ENCODE measurements around the gene SUGP2.

DNA sequence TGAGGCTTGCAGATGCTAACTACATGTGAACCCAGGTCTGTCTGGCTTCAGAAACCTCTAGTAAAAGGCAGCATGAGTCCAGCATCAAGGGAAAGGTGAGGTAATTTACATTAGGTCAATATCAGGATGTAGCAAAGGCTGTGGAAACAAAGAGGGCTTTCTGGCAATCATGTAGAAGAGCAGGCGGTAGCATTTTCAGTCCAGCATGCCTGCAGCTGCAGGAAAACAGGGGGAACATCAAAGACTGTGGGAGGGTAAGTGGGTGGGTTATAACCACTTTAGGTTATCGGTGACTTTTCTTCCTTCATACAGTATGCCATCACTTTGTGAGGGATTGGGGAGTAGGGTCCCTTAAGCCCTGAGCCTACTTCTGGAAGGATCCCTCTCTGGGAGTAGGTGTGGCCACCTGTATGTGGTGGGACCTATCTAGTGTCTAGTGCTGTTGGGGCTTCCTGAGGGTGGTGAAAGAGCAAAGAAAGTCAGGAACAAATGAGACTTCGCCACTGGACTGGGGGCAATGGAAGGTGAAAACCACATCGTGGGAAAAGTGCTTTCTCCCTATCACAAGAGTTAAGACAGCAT, 10.8 kb downstream of the SUGP2 start:
- TF ChIP-seq POLR2AphosphoS5 (IDR thresholded peaks at IDR 0.05; ENCODE audit: low read depth, low read length): no peak
- no peak for TF ChIP-seq CTCF (IDR thresholded peaks at IDR 0.05)
- TF ChIP-seq, protein P1, sequence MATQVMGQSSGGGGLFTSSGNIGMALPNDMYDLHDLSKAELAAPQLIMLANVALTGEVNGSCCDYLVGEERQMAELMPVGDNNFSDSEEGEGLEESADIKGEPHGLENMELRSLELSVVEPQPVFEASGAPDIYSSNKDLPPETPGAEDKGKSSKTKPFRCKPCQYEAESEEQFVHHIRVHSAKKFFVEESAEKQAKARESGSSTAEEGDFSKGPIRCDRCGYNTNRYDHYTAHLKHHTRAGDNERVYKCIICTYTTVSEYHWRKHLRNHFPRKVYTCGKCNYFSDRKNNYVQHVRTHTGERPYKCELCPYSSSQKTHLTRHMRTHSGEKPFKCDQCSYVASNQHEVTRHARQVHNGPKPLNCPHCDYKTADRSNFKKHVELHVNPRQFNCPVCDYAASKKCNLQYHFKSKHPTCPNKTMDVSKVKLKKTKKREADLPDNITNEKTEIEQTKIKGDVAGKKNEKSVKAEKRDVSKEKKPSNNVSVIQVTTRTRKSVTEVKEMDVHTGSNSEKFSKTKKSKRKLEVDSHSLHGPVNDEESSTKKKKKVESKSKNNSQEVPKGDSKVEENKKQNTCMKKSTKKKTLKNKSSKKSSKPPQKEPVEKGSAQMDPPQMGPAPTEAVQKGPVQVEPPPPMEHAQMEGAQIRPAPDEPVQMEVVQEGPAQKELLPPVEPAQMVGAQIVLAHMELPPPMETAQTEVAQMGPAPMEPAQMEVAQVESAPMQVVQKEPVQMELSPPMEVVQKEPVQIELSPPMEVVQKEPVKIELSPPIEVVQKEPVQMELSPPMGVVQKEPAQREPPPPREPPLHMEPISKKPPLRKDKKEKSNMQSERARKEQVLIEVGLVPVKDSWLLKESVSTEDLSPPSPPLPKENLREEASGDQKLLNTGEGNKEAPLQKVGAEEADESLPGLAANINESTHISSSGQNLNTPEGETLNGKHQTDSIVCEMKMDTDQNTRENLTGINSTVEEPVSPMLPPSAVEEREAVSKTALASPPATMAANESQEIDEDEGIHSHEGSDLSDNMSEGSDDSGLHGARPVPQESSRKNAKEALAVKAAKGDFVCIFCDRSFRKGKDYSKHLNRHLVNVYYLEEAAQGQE (IDR thresholded peaks at IDR 0.05; ENCODE audit: insufficient read depth in 1 of 2, low read depth in 2 of 2, low read length in 1 of 2): no peak
- TF ChIP-seq SIN3A (IDR thresholded peaks at IDR 0.05; ENCODE audit: borderline replicate concordance, insufficient read depth, low read depth, low read length): no peak
- no peak for TF ChIP-seq TCF7L2 (IDR thresholded peaks at IDR 0.05; ENCODE audit: low read depth, low read length)
